Measurements from ENCODE around the gene SECTM1.

SECTM1 gene

GRCh38 chr17:82322526-82323453 lies 10.8 kb downstream of the SECTM1 start:
- DNase-seq (ENCODE audit: insufficient read length, low spot score) (no peak), FAIRE-seq (no peak)
- TF ChIP-seq POLR2A (IDR thresholded peaks at IDR 0.05; ENCODE audit: low read depth, low read length): no peak

- TF ChIP-seq POLR2A (IDR thresholded peaks at IDR 0.05; ENCODE audit: low read depth, low read length): no peak
These were observed 11.6 kb downstream of the SECTM1 start for GRCh38 chr17:82321947-82322466.

DNA sequence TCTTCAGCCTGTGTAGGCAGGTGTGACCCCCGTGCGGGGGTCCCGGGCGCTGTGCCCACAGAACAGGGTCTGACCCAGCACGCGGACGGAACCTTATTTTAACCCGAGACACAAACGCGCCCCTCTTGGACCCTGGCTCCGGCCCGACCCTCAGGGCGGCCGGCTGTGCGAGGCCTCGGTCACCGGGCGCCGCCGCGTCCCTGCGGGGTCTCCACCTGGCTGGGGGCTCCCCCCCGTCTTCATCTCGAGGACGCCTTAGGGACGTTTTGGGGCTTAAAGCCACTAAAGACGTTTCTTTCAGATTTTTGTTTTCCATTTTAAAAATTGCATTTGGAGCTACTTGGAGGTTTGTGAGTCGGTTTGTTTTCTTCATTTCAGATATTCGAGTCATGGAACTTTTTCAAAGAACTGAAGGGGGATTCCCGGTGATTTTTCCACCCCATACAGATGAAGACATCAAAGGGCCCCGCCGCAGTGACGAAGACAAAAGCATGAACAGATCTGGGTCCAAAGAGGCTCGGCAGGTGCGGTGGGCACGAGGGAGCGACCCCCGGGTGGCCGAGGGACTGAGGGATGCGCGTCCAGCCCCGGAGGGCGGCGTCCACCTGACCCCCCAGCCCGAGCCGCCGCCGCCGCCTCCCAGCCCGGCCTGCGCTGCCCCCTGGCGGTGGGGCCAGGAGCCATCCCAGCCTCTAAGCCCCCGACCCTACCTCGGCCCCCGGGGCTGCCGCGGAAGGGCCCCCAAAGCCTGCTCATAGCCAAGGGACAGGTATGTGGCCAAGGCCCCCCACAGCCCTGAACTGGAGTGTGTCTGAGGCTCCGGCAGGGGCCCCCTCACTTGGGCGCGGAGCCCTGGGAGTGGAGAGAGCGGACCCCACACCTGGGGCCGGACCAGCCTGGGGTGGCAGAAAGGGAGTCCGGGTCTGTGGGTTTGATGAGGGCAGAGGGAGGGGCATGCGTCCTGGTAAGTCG lies 12.3 kb downstream of the SECTM1 start:
- no peak for DNase-seq (ENCODE audit: insufficient read length, low spot score)
- no peak for FAIRE-seq
- no peak for TF ChIP-seq POLR2A (IDR thresholded peaks at IDR 0.05; ENCODE audit: low read depth, low read length)

More at GRCh38 chr17:82321947-82322466, 11.6 kb downstream of the SECTM1 start:
- no peak for FAIRE-seq
- DNase-seq (ENCODE audit: insufficient read length, low spot score): no peak

- DNase-seq (ENCODE audit: insufficient read length, low spot score) (no peak), FAIRE-seq (no peak)
- no peak for TF ChIP-seq POLR2A (IDR thresholded peaks at IDR 0.05; ENCODE audit: low read depth, low read length)
These were observed 13.3 kb downstream of the SECTM1 start for GRCh38 chr17:82320140-82320840.

DNA sequence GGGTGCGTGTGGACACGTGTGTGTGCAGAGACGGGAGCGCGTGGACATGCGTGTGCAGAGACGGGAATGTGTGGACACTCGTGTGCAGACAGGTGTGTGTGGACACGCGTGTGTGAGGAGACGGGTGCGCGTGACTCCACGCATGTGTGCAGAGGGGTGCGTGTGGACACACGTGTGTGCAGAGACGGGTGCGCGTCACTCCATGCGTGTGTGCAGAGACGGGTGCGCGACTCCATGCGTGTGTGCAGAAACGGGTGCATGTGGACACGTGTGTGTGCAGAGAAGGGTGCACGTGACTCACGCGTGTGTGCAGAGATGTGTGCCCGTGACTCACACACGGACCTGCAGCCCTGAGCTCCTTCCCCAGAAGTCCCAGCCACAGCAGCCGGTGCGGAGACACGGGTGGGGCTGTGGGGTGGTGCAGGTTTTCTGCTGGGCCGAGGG lies 13.9 kb downstream of the SECTM1 start:
- no peak for TF ChIP-seq POLR2A (IDR thresholded peaks at IDR 0.05; ENCODE audit: low read depth, low read length)
- DNase-seq (ENCODE audit: insufficient read length, low spot score) (no peak), FAIRE-seq (no peak)

- FAIRE-seq (no peak), DNase-seq (ENCODE audit: insufficient read length, low spot score) (no peak)
- no peak for TF ChIP-seq POLR2A (IDR thresholded peaks at IDR 0.05; ENCODE audit: low read depth, low read length)
These were observed 14.6 kb downstream of the SECTM1 start for GRCh38 chr17:82318772-82319606.

DNA sequence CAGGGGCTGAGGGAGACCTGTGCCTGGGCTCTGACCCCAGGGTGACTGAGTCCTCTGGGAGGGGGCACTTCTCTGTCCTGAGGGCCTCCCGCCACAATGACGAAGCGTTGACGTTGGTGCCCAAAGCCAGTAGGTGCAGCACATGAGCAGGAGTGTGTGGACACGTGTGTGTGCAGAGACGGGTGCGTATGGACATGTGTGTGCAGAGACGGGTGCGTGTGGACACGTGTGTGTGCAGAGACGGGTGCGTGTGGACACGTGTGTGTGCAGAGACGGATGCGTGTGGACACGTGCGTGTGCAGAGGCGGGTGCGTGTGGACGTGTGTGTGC lies 15.4 kb downstream of the SECTM1 start:
- FAIRE-seq (no peak), DNase-seq (ENCODE audit: insufficient read length, low spot score) (no peak)
- TF ChIP-seq POLR2A (IDR thresholded peaks at IDR 0.05; ENCODE audit: low read depth, low read length): no peak

DNA sequence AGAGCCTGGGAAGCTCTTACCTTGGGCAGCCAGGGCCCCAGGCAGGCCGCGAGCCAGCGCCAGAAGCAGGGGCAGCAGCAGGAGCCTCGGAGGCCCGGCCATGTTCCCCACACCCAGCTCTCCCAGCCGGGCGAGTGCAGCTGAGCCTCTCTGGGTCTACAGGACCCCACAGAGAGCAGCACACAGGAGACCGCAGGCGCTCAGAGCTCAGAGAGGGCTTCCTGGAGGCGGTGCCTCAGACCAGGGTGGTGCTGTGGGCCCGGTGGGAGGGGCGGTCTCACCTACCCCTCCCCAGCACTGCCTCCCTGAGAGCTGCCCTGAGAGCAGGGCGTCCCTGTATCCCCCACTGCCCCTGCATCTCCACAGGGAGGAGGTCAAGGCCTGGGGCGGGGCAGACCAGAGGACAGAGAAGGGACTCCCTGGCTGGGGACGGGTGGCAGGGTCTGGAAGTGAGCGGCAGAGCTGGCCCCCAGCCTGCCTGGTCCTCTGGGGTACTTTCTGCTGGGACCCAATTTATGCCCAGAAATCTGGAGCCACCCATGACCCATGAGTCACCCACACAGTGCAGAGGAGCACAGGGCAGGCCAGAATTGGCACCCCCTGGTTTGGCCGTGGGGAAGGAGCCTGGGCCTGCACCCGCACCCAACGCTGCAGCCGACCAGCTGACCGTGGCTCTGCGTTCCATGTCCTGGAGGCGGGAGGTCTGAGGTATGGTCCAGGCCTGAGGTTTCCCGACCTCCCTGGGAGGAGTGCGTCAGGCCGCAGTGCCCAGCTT lies 16.0 kb downstream of the SECTM1 start, which contains the start of gene CD7:
Gene CD7 (minus strand): TSS at position 215 of the 775 bp plus-strand sequence. CDS start 113 bp downstream, at position 102.
- no peak for FAIRE-seq
- DNase-seq (ENCODE audit: insufficient read length, low spot score): no peak
- no peak for TF ChIP-seq POLR2A (IDR thresholded peaks at IDR 0.05; ENCODE audit: low read depth, low read length)

GRCh38 chr17:82316651-82317393 lies 16.7 kb downstream of the SECTM1 start:
- no peak for TF ChIP-seq POLR2A (IDR thresholded peaks at IDR 0.05; ENCODE audit: low read depth, low read length)
- DNase-seq (ENCODE audit: insufficient read length, low spot score) (no peak), FAIRE-seq (no peak)

DNA sequence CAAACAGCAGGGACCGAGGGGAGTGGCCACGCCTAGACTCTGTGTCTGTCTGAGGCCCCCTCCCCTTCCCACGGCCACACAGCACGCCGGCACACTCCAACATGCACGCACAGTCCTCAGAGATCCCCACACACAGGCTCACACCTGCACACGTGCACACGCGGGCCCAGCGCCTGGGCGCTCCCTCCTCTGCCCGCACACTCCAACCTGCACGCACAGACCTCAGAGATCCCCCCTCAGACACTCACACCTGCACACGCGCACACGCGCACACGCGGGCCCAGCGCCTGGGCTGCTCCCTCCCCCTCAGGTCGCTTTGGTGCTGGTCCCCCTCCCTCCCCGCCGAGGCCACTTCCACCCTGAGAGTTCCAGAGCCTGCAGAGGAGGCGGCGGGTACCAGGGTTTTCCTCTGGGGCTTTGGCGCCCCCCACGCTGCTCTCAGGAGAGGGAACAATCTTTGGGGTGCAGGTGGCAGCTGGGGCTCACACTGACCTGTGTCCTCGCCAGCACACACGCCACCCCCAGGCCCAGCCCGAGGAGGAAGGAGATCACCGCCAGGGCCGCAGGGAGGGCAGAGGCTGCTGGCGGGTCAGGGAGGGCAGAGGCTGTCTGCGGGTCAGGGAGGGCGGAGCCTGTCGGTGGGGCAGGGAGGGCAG lies 17.7 kb downstream of the SECTM1 start:
- no peak for TF ChIP-seq POLR2A (IDR thresholded peaks at IDR 0.05; ENCODE audit: low read depth, low read length)
- FAIRE-seq (no peak), DNase-seq (ENCODE audit: insufficient read length, low spot score) (no peak)

Data from H54 (cell line).